GM18951 (cell line): ENCODE data around the gene FAM170B.

Source experiments
- POLR2A ChIP-seq: IDR thresholded peaks from 4 replicates; pipeline ENCODE4 v1.6.1; 2011; ENCODE audit warnings: mild to moderate bottlenecking; ENCODE audit not compliant: insufficient read length, insufficient read depth; ENCODE audit errors: extremely low read depth
- in situ Hi-C: fragments of 300-500 bp; cut with MboI; formaldehyde crosslinking; loops from one replicate; pipeline ENCODE4 v1.12.0; 2022; ENCODE audit warnings: low sequenced_read_pairs, mixed read lengths, inconsistent platforms; ENCODE audit not compliant: unreplicated experiment

Gene FAM170B

DNA sequence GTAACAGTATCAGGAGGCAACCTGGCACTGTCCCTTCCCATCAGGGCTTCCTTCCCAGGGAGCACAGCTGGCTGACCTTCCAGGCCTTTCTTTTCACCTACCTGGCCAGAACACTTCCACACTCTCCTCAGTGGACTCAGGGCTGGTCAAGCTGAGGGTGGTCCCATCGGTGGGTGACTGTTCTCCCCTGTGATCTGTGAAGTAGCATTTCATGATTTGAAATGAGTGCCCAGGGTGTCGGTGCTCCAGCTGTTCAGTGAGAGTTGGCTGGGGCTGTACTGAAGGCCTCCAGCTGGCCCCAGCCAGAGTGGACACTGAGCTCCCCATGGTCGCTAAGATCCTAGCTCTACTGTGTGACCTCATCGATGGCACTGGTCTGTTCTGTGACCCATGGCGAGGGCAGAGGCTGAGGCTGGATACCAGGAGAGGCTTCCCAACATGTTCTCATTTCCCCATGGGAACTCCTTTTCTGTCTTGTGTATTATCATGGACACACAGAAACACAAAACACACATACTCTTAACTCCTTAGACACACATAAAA lies at the start of gene FAM170B:
TSS of gene FAM170B (minus strand) at position 316 of the 543 bp plus-strand sequence. CDS start at position 213, 103 bp downstream.
- in situ Hi-C loops, result no loop called here

DNA sequence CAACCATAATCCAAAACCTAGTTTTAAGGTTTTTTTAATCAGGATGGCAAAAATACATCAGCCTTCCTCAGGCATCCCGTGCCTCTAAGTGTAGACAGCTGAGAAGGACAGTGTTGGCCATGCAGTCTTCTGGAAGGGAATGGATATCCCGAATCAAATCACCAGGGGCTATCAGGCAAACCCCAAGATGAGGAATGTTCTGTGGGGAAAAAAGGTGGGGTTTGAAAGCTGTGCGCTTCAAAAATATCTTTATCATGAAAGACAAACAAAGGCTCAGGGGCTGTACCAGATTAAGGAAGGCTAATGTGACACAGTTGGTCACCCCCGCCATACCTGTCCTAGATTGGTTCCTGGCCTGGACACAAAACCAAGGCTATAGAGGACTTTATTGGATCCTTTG lies 49.0 kb upstream of the FAM170B start:
- in situ Hi-C loops, result no loop called here
- no peak for TF ChIP-seq POLR2A

More for the DNA sequence above, at the start of gene FAM170B:
- TF ChIP-seq POLR2A, result no peak

DNA sequence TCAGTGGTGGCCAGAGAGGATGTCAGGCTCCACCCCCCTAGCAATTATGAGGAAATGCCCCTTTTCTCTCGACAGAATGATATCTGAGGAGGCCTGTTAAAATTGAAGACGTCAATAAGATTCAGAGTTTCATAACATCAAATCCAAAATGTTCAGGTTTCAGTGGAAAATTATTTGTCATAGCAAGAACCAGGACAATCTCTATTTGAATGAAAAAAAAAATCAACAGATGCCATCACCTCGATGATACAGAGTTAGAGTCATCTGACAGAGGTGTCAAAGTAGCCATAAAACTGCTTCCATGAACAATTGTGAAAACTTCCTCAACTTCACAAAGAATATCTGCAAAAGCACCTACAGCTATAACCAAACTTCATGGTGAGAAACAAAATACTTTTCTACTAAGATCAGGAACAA lies 46.6 kb upstream of the FAM170B start:
- in situ Hi-C loops, result no loop called here
- no peak for TF ChIP-seq POLR2A

DNA sequence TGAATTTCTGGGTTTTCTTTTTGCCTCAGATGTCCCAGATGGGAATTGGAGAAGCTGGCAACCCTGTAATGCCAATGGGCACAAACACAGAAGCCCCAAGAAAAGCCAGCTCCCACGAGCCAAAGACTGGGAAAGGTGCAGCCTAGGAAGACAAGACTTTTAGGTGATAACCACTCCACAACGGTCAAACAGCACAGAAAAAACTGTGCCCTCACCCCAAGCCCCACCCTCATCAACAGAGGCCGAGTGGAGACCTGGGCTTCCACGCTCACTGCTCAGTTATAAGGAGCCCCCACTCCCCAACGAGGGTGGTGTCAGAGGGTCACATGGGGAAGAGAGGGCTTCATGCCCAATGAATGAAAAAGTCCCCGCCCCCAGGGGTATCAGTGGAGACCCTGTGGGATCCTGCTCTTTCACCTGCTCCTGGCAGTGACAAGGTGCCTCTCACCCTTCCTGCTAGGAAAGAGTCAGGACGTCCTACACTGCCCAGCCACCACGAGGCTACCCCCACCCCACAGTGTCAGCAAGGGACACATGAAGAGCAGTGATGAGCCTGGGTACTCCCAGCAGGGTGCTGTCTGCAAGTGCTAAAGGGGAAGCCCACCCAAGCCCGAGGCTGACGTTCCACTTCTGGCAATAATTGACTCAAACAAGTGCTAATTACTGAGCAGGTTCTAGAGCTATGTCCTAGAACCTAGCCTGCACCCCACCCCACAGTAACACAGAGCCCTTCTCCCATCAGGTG lies 46.0 kb upstream of the FAM170B start:
- no peak for TF ChIP-seq POLR2A
- in situ Hi-C loops, result no loop called here

DNA sequence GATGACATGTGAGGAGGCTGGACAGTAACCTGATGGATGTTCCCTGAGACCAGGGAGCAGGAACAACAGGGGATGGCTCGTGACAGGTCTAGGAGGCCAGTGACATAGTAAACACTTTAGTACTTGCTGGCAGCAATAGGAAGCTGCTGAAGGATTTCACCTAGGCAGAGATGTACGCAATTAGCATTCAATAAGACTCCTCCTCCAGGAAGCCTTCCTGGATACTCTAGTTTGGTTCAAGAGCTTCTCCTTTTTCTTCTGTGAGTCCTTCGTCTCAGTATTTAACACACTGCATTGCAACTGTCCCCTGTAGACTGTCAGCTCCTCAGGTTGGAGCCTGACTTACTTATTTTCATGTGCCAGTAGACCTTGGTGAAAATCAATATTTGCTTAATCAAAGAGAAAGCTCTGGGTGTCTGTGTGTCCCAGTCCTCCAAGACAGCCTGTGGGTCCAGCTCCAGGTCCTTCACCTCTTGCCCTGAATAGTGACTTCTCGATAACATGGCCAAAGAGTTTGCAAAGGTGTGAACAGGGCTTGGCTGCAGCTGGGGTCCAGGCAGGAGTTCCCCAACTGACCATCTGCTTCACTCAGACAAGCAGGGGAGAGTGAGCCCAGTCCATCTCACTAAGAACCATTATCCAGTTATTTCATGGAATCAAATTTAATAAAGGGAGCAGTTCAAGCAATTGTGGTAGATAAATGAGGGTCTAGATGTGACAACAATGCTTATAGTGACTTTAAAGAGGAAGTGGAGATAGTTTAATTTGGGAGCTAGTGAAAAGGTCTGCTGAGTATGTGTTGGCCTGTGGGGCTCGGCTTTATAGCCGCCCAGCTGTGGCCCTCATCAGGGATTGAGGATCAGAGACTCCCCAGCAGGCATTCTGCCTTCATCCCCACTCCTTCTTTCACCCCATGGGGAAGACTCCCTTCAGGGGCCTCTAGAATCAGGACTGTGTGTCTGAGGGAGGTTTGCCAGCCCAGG lies 45.0 kb upstream of the FAM170B start:
- no peak for TF ChIP-seq POLR2A
- in situ Hi-C loops, result no loop called here

DNA sequence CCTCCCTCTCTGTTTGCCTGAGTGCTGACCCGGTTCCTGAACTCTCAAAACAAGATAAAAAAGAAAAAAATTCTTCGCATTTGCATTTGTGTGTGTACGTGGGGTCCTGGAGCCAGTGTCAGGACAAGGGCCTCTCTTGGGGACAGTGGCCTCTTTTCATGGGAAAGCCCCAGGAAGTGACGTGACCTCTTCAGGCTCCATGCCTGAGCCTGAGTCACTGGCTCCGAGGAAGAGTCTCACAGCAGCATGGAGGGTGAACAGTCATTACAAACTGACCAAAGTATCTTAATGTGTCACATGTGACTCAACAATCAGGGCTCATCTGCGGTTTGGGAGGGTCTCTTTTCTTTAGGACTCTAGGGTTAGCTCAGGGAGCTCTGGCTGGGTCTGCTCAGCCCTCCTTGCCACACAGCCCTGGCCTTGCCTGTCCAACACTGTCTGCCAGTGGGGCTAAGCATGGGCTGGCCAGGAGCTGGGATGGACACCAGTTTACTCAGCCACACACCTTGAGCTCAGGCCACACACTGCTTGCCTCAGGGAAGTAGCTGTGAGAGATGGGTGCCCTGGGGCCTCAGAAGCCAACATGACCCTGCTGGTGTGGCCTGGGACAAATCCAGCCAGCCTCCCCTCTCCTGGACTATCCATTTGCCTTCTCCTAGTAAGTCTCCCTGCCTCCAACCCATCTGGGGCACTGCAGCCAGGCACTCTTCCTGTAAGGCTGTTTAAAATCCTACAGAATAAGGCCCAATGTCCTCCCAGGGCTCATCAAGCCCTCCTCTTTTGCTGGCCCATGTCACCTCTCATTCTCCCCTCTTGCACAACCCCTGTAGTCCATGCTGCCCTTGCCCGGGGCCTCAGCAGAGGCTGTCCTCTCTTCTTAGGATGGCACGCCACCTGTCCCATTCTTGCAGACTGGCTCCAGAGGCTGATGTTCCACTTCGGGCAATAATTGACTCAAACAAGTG lies 43.9 kb upstream of the FAM170B start:
- TF ChIP-seq POLR2A, result no peak
- in situ Hi-C loops, result no loop called here

DNA sequence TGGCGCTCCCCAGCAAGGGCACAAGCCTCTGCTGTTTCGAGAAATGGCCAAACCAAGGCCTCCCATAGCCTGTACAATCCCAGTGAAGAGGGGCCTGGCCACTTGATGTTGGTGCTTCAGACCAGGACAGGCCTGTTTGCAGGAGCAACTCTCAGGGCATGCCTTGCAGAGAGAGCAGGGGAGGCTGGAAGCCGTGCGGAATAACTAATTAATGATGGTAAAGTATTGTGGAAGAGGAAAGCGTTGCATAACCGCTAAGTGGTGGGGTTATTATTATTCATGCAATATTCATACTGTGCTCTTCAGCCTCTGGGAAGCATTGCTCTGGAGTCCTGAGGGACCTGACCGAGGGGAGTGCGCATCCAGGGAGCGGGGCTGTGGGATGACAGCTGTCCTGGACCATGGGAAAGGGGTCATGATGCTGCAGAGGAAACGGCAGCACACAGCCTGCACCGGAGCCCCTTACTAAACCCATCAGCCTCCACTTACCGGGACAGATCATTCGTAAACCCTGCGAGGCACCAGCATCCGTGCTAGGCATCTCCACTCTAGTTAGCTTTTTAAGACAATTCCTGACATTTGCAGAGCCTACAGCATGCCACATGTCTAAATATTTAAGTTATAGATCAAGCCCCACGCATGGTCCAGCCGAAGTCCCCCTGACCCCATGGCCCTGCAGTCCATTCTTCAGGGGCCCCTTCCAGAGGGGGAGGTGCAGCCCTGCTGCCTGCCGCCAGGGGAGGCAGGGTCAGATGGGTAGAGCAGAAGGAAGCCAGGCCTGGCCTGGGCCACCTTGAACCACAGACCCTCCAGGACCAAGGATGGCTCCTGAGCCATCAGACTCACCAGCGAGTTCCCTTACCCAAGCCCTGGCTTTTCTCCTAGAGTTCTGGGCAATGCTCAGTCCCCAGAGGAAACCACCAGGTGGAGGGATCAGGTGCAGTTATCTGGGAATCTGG lies 42.8 kb upstream of the FAM170B start:
- no peak for TF ChIP-seq POLR2A
- in situ Hi-C loops, result no loop called here

DNA sequence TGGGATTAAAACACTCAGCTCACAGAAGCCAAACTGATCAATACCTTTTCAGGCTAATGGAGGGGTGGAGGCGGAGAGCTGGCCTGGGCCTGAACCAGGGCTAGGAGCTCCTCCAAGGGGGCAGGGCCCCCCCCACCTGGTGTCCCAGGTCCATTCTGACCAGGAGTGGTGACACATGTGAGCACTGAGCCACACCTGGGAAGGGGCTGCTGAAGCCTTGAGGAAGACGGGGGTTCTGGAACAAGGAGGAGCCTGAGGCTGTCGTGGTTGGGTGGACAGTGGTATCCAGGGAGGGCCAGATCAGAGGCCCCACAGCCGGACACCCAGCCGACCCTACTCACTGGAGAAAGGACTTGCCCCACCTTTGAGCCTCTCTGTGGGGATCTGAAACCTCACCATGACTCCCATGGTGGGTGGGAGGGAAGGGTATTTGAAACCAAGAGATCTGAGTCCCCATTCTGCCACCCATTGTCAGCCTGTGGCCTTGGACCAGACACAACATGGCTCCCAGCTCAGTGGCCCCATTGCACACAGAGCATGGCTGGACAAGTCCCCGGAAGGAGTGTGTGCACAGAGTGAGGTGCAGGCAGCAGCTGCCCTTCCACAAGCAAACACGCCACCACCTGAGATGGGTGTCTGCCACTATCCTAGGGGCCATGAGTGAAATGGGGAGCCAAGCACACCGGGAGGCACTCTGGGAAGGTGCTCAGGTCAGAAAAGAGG lies 41.9 kb upstream of the FAM170B start:
- in situ Hi-C loops, result no loop called here
- no peak for TF ChIP-seq POLR2A

DNA sequence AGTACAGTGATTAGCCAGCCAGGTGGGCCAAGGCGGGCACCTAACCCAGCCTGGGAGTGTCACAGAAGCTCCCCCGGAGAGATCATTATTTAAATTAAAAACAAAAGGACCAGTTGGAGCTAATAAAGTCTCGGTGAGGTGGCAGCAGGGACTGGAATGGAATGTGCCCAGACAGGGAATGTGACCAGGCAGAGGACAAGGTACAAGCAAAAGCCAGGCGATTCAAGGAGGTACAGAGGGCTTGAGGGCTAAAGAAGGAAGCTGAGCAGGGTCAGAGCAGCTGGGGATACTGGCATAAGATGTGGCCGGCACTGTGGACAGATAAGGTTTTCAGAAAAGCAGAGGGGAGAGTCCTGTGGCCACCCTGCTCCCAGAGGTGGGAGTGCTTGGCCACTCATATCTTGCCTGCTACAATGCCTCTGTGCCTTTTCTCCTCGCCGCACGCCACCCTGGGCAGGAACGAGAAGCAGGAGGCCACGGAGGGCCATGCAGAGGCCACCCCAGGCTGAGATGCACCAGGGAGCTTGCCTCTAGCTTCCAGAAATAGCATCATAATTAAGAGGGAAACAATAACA lies 41.2 kb upstream of the FAM170B start:
- in situ Hi-C loops, result no loop called here
- TF ChIP-seq POLR2A, result no peak

DNA sequence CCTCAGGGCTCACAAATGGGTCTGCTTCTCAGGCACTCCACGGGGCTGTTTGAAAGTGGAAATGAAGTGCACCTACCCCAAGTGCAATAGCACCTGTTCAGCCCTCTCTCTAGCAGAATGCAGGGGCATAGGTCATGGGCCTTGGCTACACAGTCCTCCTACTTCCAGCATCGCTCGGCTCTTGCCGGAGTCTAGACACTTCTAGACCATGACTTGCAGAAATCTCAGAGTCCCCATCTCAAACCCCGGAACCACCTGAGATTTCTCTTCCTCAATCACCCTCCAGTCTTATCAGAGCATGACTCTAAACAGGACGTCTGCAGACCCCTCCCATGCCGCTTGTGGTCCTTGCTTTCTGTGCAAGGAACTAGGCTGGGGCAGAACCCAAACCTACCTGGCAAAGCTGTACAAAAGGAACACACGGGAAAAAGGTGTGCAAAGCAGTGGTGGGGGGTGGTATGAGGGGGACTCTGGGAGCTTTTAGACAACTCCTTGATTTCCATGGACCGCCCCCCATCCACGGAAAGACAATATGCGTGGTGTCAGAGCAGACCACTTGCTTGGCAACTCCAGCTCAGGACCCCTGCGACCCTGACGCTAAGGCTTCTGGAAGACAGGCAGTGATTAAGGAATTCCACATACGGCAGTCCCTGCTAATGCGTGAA lies 40.6 kb upstream of the FAM170B start:
- in situ Hi-C loops, result no loop called here
- no peak for TF ChIP-seq POLR2A
